D341Med (cell line): ENCODE measurements around the gene CC2D2B.
"Not testable (repeated sequence)": the region's sequence is repeated elsewhere in the genome, so short reads cannot be mapped to it uniquely, and the experiment has no call there.

Experiments
- DNase-seq: peaks from one replicate; pipeline ENCODE4 v3.0.0; 2012; ENCODE audit warnings: low spot score

CC2D2B gene

GRCh38 chr10:96017191-96017687 is 109.5 kb downstream of the CC2D2B start:
- DNase-seq, result peak; percentile 48

- no peak for DNase-seq
Observed at GRCh38 chr10:96021332-96021731, 113.6 kb downstream of the CC2D2B start.

GRCh38 chr10:96022739-96023138 is 115.0 kb downstream of the CC2D2B start:
- no peak for DNase-seq

- no peak for DNase-seq
Observed at GRCh38 chr10:96023168-96023567, 115.4 kb downstream of the CC2D2B start.

- peak; percentile 27 for DNase-seq
Observed at GRCh38 chr10:96025566-96025965, 117.8 kb downstream of the CC2D2B start.

GRCh38 chr10:96034625-96035024 is 126.8 kb downstream of the CC2D2B start:
- DNase-seq, result no peak

- no peak for DNase-seq
Observed at GRCh38 chr10:96038476-96039387, 131.0 kb downstream of the CC2D2B start.

- DNase-seq, result no peak
Observed at GRCh38 chr10:96041146-96041545, 133.4 kb downstream of the CC2D2B start.

- DNase-seq, result peak; percentile 96
Observed at GRCh38 chr10:96043033-96043892, 135.5 kb downstream of the CC2D2B start, which contains the start of gene CCNJ. CCNJ (plus strand) TSS chr10:96043583; CDS start chr10:96044394, 811 bp downstream.

- peak; percentile 58 for DNase-seq
Observed at GRCh38 chr10:96043893-96044715, 136.3 kb downstream of the CC2D2B start.

GRCh38 chr10:96044736-96045135 is 137.0 kb downstream of the CC2D2B start:
- DNase-seq, result peak; percentile 10

GRCh38 chr10:96046546-96046945 is 138.8 kb downstream of the CC2D2B start:
- no peak for DNase-seq

GRCh38 chr10:96047004-96047649 is 139.4 kb downstream of the CC2D2B start:
- no peak for DNase-seq

GRCh38 chr10:96047925-96048324 is 140.2 kb downstream of the CC2D2B start:
- not testable (repeated sequence) for DNase-seq

- DNase-seq, result no peak
Observed at GRCh38 chr10:96049340-96049739, 141.6 kb downstream of the CC2D2B start.

GRCh38 chr10:96053985-96054384 is 146.2 kb downstream of the CC2D2B start:
- no peak for DNase-seq

- DNase-seq, result no peak
Observed at GRCh38 chr10:96056787-96057186, 149.0 kb downstream of the CC2D2B start.

GRCh38 chr10:96061232-96061631 is 153.5 kb downstream of the CC2D2B start:
- no peak for DNase-seq

- no peak for DNase-seq
Observed at GRCh38 chr10:96072674-96073073, 164.9 kb downstream of the CC2D2B start.

GRCh38 chr10:96073722-96074121 is 165.9 kb downstream of the CC2D2B start:
- no peak for DNase-seq

GRCh38 chr10:96074776-96075175 is 167.0 kb downstream of the CC2D2B start:
- DNase-seq, result no peak
